Measurements from ENCODE around the gene ELAVL3.

DNA sequence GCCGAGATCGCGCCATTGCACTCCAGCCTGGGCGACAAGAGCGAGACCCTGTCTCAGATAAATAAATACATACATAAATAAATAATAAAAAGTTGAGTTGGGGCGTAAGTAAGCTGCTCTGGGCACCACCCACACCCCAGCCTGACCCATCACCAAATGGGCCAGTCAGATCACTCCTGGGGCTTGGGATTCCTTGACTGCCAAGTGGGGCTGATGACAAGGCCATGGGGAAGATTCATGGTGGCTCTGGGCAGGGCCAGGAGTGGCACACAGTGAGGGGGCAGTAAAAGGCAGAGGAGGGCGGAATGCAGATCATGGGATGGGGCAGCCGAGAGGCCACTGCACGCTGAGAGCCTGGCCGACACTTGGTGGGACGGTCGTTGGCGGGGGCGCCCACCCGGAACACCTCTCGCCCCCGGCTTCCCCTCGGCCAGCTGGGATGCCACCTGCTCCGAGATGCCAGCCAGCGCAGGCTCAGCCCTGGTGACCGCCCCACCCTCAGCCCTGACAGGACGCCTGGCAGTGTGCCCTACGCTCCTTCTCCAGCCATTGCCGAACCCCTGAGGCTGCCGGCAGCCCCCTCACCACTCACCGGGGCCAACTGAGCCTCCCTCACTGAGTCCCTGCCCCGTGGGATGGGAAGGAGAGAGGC is 13.9 kb upstream of the ELAVL3 start:
- TF ChIP-seq, protein P1, sequence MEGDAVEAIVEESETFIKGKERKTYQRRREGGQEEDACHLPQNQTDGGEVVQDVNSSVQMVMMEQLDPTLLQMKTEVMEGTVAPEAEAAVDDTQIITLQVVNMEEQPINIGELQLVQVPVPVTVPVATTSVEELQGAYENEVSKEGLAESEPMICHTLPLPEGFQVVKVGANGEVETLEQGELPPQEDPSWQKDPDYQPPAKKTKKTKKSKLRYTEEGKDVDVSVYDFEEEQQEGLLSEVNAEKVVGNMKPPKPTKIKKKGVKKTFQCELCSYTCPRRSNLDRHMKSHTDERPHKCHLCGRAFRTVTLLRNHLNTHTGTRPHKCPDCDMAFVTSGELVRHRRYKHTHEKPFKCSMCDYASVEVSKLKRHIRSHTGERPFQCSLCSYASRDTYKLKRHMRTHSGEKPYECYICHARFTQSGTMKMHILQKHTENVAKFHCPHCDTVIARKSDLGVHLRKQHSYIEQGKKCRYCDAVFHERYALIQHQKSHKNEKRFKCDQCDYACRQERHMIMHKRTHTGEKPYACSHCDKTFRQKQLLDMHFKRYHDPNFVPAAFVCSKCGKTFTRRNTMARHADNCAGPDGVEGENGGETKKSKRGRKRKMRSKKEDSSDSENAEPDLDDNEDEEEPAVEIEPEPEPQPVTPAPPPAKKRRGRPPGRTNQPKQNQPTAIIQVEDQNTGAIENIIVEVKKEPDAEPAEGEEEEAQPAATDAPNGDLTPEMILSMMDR (IDR thresholded peaks at IDR 0.05), result no peak
- TF ChIP-seq POLR2A (IDR thresholded peaks at IDR 0.05) (no peak), POLR2AphosphoS5 (IDR thresholded peaks at IDR 0.05) (no peak)
